CD4-positive, alpha-beta T cell treated with Interleukin-4 for 1 hour (primary cell): ENCODE results near the gene CADM4.
"Not testable (repeated sequence)": the region's sequence is repeated elsewhere in the genome, so short reads cannot be mapped to it uniquely, and the experiment has no call there.

Source experiments
- DNase-seq, 2 donors: peaks; one replicate each; pipeline ENCODE4 v3.0.0-alpha.2; 2020 to 2022

CADM4 gene

DNA sequence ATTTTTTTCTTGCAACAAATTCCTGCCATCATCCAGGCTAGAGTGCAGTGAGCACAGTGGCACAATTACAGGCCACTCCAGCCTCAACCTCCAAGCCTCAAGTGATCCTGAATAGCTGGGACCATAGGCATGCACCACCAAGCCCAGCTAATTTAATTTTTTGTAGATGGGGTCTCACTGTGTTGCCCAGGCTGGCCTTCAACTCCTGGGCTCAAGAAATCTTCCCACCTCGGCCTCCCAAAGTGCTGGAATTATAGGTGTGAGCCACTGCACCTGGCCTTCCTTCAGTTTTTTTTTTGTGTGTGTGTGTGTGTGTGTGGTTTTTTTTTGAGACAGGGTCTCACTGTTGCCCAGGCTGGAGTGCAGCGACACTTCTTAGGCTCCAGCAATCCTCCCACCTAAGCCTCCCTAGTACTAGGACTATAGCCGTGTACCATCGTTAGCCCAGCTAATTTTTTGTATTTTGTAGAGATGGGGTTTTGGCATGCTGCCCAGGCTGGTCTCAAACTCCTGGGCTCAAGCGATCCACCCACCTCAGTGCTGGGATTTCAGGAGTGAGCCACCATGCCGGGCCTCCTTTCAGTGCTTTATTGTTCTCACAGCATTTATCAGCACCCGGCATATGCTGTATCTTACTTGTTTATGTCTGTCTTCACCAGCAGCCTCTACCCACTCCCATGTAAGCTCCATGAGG is 33.6 kb downstream of the CADM4 start:
- no peak for DNase-seq

DNA sequence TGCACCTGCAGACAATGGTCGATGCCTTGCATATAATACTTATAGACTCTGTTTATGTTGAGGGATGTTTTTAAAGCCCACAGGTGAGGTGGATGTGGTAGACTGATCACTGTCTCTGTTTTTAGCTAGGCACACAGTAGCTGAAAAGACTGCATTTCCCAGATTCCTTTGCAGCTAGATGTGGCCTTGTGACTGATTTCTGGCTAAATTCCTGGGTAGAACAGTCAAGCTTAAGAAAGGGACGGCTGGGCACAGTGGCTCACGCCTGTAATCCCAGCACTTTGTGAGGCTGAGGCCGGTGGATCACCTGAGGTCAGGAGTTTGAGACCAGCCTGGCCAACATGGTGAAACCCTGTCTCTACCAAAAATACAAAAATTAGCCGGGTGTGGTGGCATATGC is 39.3 kb downstream of the CADM4 start:
- not testable (repeated sequence) for DNase-seq

DNA sequence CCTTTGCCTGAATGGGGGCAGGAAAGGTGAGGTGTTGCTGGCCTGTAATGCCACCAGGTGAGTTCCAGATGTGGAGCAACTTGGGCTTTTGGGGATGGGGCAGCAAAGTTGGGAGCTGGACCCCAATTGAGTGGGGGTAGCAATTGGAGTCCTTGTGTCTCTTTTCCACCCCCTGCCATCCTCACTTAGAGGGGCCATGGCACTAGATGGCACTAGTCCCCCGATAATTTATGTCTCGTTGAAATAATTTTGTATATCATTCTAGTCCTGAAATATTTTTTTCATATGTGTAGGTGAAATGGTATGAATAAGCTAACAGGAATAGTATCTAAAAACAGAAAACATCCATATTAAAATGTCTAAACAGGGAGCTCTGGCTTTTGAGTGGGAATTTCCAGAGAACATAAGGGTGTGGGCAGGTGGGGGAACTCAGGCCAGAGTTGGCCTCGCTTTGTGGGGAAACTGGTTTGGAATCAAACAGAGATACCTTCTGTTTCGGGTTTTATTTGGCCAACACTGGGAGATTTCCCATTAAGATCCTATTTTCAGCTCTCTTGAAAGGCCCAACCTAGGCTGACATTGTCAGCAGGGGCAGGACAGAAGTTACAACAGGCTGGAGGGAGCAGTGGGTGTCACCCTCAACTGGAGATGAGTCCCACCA is 39.9 kb downstream of the CADM4 start:
- DNase-seq: no peak

DNA sequence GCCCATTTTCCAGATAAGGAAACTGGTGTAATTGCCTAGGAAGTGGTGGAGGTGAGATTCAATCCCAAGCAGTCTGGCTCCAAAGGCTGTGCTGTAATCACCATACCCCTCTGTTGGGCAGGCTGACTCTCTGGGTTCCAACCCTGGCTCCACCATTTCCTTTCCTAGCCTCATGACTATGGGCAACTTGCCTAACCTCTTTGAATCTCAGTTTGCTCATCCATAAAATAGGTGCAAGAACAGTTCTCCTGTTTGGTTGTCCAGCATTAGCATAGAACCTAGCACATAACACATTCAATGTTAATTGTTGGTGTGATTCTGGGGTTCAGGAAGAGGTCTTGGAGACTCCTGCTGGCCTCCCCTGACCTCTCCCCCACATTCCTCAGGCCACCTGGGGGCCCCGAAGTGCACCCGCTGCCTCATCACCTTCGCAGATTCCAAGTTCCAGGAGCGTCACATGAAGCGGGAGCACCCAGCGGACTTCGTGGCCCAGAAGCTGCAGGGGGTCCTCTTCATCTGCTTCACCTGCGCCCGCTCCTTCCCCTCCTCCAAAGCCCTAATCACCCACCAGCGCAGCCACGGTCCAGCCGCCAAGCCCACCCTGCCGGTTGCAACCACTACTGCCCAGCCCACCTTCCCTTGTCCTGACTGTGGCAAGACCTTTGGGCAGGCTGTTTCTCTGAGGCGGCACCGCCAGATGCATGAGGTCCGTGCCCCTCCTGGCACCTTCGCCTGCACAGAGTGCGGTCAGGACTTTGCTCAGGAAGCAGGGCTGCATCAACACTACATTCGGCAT is 41.0 kb downstream of the CADM4 start:
- DNase-seq: no peak

DNA sequence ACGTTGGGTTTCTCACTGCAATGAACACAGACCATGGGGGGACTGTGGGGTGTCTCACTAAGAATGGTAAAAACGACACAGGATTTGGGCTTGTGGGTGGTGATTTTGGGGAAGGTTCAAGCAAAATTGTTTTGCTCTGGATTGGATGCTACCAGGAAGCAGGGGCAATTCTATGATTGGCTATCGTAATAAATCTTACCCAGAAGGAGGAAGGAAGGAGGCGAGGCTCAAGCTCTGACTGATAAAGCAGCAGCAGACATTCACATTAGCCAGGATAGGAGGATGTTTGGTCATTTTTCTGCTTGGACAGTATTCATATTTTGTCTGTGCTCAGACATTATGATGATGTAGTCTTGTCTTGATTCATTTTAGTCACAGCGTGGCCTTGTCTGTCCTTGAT is 41.8 kb downstream of the CADM4 start:
- no peak for DNase-seq

DNA sequence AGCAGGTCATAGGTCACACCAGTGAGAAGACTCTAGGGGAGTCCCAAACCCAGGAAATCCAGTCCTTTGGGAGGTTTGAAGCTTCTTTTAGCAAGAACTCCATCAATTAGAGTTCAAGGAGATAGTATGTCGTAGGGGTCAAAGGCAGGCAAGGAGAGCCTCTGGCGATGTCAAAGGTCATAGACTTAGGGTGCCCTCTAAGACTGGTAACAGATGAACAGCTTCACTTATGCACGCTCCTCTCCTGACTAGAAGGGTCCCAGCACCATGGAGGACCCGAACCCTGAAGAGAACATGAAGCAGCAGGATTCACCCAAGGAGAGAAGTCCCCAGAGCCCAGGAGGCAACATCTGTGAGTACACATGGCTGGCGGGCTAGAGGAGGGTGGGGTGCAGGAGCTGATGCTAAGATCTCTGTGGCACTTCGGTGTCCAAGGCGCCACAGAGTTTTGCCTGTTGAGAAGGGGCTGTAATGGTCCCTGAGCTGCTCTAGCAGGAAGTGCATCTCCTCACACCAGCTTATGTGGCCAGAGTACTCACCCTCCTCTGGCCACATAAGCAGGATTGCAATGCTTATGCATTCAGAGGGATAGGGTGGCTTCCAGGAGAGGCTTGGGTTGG is 42.7 kb downstream of the CADM4 start:
- DNase-seq: no peak

DNA sequence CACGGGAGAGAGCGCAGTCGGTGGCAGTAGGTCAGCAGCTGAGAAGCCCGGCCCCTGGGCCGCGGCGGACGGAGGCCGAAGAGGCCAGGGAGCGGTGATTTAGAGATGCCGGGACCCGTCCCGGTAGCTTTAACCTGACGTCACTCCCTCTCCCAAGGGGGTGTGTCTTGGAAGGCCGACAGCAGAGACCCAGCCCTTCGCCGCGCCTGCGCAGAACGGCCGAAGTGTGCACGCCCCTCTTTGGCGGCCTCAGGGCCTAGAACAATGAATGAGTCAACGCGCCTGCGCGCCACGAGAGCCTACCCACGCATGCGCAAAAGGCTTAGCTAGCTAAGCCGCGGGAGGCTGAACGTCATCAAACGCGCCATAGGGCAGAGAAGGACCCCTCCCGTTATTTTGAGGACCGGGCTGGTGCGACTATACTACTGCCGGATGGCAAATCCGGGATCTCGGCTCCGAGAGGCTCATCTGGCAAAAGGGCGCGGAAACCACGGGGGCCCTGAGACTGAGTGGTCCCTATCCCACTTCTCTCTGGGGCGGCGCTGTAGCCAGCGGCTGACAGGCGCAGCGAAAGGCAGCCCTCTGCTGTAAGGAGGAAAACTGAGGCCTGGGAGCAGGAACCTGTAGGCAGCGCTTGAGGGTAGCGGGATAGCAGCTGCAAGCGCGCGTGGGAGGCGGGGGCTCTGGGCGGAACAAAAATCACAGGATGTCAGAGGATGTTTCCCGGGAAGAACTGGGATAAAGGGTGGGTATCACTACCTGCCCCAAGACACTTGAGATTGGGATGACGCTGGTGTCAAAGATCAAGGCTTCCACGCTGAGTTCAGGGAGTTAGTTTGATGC is 43.4 kb downstream of the CADM4 start, which contains the start of the genes IRGQ and ZNF576:
TSS of gene IRGQ (minus strand) at position 136 of the 843 bp plus-strand sequence. CDS start 796 bp downstream, outside the sequence.
TSS of gene ZNF576 (plus strand) at position 597 of the 843 bp plus-strand sequence. CDS start 514 bp downstream, outside the sequence.
- peak; percentile 100 for DNase-seq

DNA sequence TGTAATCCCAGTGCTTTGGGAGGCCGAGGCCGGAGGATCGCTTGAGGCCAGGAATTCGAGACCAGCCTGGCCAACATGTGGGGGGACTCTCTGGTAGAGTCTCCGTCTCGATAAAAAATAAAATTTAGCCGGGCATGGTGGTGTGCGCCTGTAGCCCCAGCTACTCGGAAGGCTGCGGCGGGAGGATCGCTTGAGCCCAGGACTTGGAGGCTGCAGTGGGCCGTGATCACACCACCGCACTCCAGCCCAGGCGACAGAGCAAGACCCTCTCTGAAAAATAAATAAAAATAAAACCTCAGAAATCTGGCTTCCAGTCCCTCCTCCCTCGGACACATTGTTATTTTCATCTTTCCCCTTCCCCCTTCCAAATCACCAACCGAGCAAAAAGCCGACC is 44.0 kb downstream of the CADM4 start:
- no peak for DNase-seq

DNA sequence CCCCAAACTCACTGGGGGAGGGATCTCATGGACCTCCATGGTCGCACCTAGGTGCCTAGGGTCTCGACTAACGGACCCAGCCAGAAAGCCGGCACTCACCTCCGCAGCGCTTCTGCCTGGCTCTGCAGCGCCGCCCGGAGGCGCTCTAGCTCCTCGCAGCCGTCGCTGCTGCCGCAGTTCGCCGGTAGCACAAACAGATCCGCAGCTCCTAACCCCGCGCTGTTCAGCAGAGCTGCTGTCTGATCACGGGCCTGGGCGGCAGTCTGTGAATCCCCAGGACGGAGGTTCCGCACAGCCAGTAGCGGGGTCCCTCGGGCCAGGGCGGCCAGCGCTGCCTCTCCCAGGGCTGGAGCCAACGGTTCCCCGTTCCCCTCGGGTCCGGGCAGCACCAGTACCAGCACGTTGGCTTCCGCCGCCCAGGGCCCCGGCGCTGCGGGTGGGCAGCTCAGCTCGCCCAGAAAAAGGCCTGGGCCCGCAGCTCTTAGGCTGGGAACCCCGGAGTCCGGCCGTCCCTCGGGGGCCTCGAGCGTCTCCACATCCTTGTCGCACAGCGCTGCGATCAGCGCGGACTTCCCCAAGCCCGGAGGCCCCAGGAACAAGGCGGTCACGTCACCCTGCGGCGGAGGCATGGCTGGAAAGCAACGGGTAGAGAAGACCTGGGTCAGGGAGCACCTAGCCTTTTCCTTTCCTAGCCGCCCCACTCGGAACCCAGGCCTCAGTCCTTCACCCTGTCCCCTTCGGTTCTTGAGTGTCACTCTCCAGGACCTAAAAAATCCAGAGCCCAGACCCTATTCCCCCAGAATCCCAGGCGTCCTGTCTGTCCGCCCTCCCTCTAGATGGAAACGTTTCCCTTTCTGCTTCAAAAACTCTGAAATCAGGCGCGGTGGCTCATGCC is 44.7 kb downstream of the CADM4 start:
- peak; percentile 79 to 82 for DNase-seq

DNA sequence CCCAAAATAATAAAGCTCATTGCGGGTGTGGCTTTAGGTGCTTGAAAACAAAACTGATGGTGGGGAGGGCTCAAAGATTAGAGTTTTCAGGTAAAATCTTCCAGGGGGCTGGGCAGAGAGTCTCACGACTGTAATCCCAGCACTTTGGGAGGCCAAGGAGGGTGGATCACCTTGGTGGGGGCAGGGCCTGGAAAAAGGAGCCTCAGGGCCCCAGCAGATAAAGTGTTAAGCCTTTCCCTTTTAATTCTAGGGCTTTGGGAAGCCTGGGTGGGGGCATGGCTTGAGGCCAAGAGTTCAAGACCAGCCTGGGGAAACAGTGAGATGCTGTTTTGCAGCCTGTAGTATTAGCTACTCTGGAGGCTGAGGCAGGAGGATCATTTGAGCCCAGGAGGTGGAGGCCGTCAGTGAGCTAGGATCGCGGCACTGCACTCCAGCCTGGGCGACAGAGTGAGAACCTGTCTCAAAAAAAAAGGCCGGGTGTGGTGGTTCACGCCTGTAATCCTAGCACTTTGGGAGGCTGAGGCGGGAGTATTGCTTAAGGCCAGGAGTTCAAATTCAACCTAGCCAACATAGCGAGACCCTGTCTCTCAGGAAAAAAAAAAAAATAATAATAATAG is 45.5 kb downstream of the CADM4 start:
- no peak for DNase-seq

DNA sequence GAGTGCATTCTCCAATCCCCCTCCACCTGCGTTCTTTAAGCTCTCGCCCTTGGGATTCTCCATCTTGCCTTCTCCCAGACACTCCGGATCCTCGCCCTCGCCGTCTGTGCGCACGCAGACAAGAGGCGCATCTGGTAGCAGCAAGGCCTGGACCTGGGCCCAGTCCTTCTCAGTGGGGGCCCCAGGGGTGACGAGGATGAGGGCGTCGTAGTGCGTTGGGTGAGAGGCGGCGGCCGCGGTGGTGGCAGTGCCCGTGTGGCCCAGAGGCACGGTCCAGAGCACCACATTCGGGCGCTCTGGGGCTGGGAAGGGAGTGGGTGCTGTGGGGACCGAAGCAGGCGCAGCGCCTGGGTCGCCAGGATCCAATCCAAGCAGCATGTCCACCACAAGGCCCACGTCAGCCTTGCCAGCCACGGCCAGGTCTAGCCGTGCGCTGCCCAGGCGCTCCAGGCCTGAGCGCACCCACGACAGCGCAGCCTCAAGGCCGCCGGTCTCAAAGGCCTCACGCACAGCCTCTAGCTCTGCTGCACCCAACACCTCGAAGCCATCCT is 46.8 kb downstream of the CADM4 start:
- no peak for DNase-seq

DNA sequence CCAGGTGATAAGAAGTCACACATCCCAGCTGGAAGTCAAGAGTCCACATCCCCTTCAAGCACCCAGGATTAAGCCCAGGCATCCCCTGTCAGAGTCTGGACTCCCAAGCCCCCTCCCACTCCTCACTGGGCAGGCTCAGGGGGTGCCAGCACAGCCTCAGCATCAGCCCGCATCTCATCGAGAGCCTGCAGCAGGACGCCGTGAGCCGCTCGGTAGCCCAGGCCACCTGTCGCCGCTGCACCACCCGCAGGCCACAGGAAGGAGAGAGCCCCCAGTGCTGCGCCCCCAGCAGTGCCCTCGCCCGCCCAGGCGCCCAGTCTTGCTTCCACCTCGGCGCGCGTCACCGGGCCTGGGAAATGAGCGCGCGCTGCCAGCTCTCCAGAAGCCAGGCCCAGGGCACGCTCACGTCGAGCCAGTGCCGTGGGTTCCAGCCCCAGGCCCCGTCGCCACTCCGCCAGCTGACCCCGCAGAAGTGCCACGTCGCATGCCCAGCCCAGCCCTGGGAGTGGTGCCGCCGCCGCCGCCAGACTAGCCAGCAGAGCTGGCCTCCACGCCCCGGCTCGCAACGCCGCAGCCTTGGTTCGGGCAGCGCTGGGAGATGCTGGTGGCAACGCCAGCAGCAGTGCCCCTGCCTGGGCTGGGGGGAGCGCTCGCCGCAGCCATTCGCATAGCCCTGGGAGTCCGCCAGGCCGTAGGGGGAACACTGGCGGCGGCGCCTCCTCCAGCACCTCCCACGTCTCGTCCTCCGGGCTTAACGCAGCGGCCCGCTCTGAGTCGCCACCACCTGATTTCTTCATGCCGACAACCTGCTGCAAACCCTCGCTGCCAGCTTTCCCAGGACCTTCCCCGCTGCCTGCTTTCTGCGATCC is 47.5 kb downstream of the CADM4 start:
- no peak for DNase-seq

DNA sequence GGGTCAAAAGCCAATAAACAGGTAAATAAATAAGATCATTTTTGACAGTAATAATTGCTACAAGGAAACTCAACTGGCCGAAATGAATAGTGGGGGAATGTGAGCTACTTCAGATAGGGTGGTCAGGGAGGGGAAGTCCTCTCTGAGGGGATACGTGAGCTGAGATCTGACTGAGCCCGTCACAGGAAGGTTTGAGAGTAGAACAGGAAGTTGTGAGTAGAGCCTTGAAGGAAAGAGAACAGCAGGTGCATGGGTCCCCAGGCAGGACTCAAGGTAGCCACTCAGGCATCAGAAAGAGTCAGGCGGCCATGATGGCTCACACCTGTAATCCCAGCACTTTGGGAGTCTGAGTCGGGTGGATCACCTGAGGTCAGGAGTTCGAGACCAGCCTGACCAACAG is 50.0 kb downstream of the CADM4 start:
- DNase-seq: peak in 1 of 2 donors; percentile 30

DNA sequence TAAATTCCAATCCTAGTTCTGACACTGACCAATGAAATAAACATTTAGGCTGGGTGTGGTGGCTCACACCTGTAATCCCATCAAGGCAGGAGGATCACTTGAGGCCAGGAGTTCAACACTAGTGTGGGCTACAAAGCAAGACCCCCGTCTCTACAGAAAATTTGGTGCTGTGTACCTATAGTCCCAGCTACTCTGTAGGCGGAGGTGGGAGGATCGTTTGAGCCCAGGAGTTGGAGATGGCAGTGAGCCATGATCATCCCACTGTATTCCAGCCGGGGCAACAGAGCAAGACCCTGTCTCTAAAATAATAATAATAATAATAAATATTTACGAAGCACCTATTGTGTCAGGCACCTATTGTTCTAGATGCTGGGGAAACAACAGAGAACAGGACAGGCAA is 50.4 kb downstream of the CADM4 start:
- no peak for DNase-seq

DNA sequence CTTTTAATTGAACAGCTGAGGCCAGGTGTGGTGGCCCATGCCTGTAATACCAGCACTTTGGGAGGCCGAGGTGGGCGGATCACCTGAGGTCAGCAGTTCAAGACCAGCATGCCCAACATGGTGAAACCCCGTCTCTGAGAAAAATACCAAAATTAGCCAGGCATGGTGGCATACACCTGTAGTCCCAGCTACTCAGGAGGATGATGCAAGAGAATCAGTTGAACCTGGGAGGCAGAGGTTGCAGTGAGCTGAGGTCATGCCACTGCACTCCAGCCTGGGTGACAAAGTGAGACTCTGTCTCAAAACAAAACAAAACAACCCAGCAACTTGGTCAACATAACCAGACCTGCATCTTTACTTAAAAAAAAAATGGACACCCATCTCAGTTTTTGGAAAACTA is 52.6 kb downstream of the CADM4 start:
- not testable (repeated sequence) for DNase-seq

DNA sequence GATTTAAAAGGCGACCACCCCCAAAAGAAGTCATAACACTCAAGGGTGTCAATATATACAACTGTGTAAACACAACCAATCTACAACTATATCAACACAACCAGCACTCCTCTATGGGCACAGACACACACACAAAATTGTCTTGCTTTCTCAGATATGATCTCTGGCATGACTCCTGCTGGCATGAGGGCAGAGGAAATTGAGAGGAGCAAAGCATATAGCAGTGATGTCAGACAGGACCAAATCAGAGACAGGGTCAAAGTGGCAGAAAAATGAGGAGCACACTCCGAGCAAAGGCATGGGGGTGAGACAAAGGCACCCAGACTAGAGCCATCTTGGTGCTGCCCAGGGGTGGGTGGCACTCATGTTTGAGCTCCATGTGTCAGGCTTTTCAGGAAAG is 53.3 kb downstream of the CADM4 start:
- no peak for DNase-seq

DNA sequence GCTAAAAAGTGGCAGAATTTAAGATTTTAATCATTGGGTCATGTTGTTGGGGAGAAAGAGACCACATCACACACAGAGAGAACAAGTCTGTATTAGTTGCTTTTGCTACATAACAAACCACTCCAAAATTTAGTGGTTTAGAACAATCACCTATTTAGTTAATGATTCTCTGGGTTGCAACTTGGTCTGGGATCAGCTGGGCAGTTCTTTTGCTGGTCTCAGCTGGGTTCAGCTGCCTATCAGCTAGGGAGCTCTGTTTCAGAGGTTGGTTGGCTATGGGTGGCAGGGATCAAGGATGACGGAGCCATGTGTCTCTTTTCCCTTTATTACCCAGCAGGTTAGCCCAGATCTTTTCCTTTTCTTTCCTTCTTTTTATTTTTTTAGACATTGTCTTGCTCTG is 55.2 kb downstream of the CADM4 start:
- DNase-seq: no peak

DNA sequence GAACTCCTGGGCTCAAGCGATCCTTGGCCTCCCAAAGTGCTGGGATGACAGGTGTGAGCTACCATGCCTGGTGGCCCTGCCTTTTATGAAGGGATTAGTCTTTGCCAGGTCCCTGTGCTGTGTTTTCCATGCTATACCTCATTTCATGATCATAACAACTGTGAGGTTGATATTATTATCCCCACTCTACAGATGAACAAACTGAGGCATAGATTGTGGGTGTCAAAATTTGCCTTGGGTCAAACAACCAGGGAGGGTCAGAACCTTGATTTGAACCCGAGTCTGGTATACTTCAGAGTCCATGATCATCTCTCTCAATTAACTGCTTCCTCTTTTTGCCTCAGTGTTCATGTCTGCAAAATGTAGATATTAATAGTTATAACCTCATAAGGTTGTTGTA is 57.2 kb downstream of the CADM4 start:
- DNase-seq: no peak

DNA sequence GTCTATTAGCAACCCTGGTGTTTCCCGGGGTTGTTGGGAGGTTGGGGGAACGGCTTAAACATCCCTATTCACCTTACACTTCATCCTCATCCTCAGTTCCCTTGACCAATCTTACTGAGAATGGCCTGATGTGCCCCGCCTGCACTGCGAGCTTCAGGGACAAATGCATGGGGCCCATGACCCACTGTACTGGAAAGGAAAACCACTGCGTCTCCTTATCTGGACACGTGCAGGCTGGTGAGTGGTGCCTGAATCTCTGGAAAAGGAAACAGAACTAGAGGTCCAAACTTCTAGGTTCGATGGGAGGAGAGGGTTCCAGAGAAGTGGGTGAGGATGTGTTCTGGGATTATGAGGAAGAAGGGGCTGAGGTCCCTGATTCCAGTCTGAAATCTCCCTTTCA is 58.2 kb downstream of the CADM4 start:
- DNase-seq: no peak
